Pulmonary artery endothelial cell (primary cell): ENCODE measurements around the gene DIAPH2. TPM values are rescaled to one million over a fixed set of nuclear protein-coding genes. Genes with fewer than 3 reads are reported as not detected.

ENCODE experiments used
- DNase-seq: peaks from one replicate; pipeline ENCODE4 v3.0.0-alpha.2; 2011; ENCODE audit warnings: low read depth, low spot score
- total RNA-seq: library from RNA; depleted of rRNA; stranded (reverse); fragments of >200 nt; gene quantifications from 2 replicates; pipeline ENCODE4 v1.2.3, GENCODE V29; 2014

The DIAPH2 gene
- total RNA-seq, 1 donor from 2014 or later, result 19.6 TPM

- DNase-seq, result no peak
Observed at GRCh38 chrX:97290199-97290598, 605.6 kb downstream of the DIAPH2 start.

GRCh38 chrX:97294041-97294440, 609.4 kb downstream of the DIAPH2 start:
- DNase-seq, result no peak

GRCh38 chrX:97295954-97296353, 611.3 kb downstream of the DIAPH2 start:
- DNase-seq, result no peak

GRCh38 chrX:97306771-97307470, 622.3 kb downstream of the DIAPH2 start:
- no peak for DNase-seq

GRCh38 chrX:97308171-97308570, 623.5 kb downstream of the DIAPH2 start:
- DNase-seq, result no peak

GRCh38 chrX:97309487-97310116, 625.0 kb downstream of the DIAPH2 start:
- no peak for DNase-seq

- no peak for DNase-seq
Observed at GRCh38 chrX:97310373-97310772, 625.7 kb downstream of the DIAPH2 start.

GRCh38 chrX:97311066-97311778, 626.6 kb downstream of the DIAPH2 start:
- no peak for DNase-seq

GRCh38 chrX:97314345-97314744, 629.7 kb downstream of the DIAPH2 start:
- DNase-seq, result no peak

- DNase-seq, result no peak
Observed at GRCh38 chrX:97315939-97316338, 631.3 kb downstream of the DIAPH2 start.

- no peak for DNase-seq
Observed at GRCh38 chrX:97320305-97320704, 635.7 kb downstream of the DIAPH2 start.

- DNase-seq, result no peak
Observed at GRCh38 chrX:97322401-97322800, 637.8 kb downstream of the DIAPH2 start.

GRCh38 chrX:97326456-97326855, 641.8 kb downstream of the DIAPH2 start:
- DNase-seq, result no peak

- no peak for DNase-seq
Observed at GRCh38 chrX:97328853-97329390, 644.3 kb downstream of the DIAPH2 start.

- DNase-seq, result no peak
Observed at GRCh38 chrX:97330151-97330550, 645.5 kb downstream of the DIAPH2 start.

GRCh38 chrX:97332963-97333362, 648.3 kb downstream of the DIAPH2 start:
- DNase-seq, result no peak

GRCh38 chrX:97334850-97335249, 650.2 kb downstream of the DIAPH2 start:
- no peak for DNase-seq

GRCh38 chrX:97344724-97345123, 660.1 kb downstream of the DIAPH2 start:
- DNase-seq, result no peak

- DNase-seq, result no peak
Observed at GRCh38 chrX:97358941-97359340, 674.3 kb downstream of the DIAPH2 start.

GRCh38 chrX:97363843-97364242, 679.2 kb downstream of the DIAPH2 start:
- DNase-seq, result no peak

GRCh38 chrX:97366237-97366636, 681.6 kb downstream of the DIAPH2 start:
- no peak for DNase-seq

- no peak for DNase-seq
Observed at GRCh38 chrX:97367125-97367524, 682.5 kb downstream of the DIAPH2 start.
